HG02642 (cell line): ENCODE data around the gene TPRKB.
"Not testable (repeated sequence)": the region's sequence is repeated elsewhere in the genome, so short reads cannot be mapped to it uniquely, and the experiment has no call there.

Experiments
- ATAC-seq: cut with Tn5 transposase; IDR thresholded peaks from one replicate; pipeline ENCODE4 v1.9.1; 2021; ENCODE audit warnings: mild to moderate bottlenecking; ENCODE audit not compliant: unreplicated experiment, poor library complexity

The TPRKB gene

GRCh38 chr2:73701968-73702665 is 35.0 kb downstream of the TPRKB start:
- no peak for ATAC-seq

GRCh38 chr2:73701448-73701765 is 35.7 kb downstream of the TPRKB start:
- not testable (repeated sequence) for ATAC-seq

GRCh38 chr2:73700661-73701447 is 36.3 kb downstream of the TPRKB start:
- ATAC-seq, result no peak

GRCh38 chr2:73700131-73700611 is 37.0 kb downstream of the TPRKB start:
- no peak for ATAC-seq

GRCh38 chr2:73699437-73699836 is 37.7 kb downstream of the TPRKB start:
- no peak for ATAC-seq

GRCh38 chr2:73698101-73698500 is 39.0 kb downstream of the TPRKB start:
- no peak for ATAC-seq

GRCh38 chr2:73697606-73698005 is 39.5 kb downstream of the TPRKB start:
- no peak for ATAC-seq

GRCh38 chr2:73696985-73697384 is 40.2 kb downstream of the TPRKB start:
- not testable (repeated sequence) for ATAC-seq

- not testable (repeated sequence) for ATAC-seq
Measured at GRCh38 chr2:73696521-73696920, 40.6 kb downstream of the TPRKB start.

GRCh38 chr2:73690372-73691088 is 46.6 kb downstream of the TPRKB start:
- peak; percentile 79 for ATAC-seq

- ATAC-seq, result not testable (repeated sequence)
Measured at GRCh38 chr2:73688494-73688893, 48.7 kb downstream of the TPRKB start.

- ATAC-seq, result no peak
Measured at GRCh38 chr2:73685764-73686438, 51.2 kb downstream of the TPRKB start.

- not testable (repeated sequence) for ATAC-seq
Measured at GRCh38 chr2:73684905-73685304, 52.2 kb downstream of the TPRKB start.

- not testable (repeated sequence) for ATAC-seq
Measured at GRCh38 chr2:73684325-73684724, 52.8 kb downstream of the TPRKB start.

GRCh38 chr2:73679951-73680571 is 57.1 kb downstream of the TPRKB start:
- not testable (repeated sequence) for ATAC-seq
